GM21390 (cell line): Measurements from ENCODE around the gene ADARB2.

Source experiments
- ATAC-seq: cut with Tn5 transposase; IDR thresholded peaks from one replicate; pipeline ENCODE4 v1.9.1; 2021; ENCODE audit not compliant: unreplicated experiment

Gene ADARB2

GRCh38 chr10:1301143-1301542, 436.2 kb downstream of the ADARB2 start:
- no peak for ATAC-seq

- no peak for ATAC-seq
Observed at GRCh38 chr10:1300218-1300617, 437.1 kb downstream of the ADARB2 start.

- ATAC-seq, result no peak
Observed at GRCh38 chr10:1299041-1299726, 438.1 kb downstream of the ADARB2 start.

- ATAC-seq, result no peak
Observed at GRCh38 chr10:1297566-1298301, 439.6 kb downstream of the ADARB2 start.

GRCh38 chr10:1295756-1296480, 441.4 kb downstream of the ADARB2 start:
- no peak for ATAC-seq

- ATAC-seq, result no peak
Observed at GRCh38 chr10:1294748-1295147, 442.6 kb downstream of the ADARB2 start.

- no peak for ATAC-seq
Observed at GRCh38 chr10:1293636-1294435, 443.5 kb downstream of the ADARB2 start.

GRCh38 chr10:1293157-1293556, 444.2 kb downstream of the ADARB2 start:
- no peak for ATAC-seq

- ATAC-seq, result no peak
Observed at GRCh38 chr10:1292611-1293031, 444.7 kb downstream of the ADARB2 start.

GRCh38 chr10:1291178-1292090, 445.9 kb downstream of the ADARB2 start:
- no peak for ATAC-seq

GRCh38 chr10:1290071-1290471, 447.3 kb downstream of the ADARB2 start:
- no peak for ATAC-seq

GRCh38 chr10:1289591-1289990, 447.7 kb downstream of the ADARB2 start:
- no peak for ATAC-seq

- ATAC-seq, result no peak
Observed at GRCh38 chr10:1287971-1288401, 449.3 kb downstream of the ADARB2 start.

- no peak for ATAC-seq
Observed at GRCh38 chr10:1287487-1287886, 449.8 kb downstream of the ADARB2 start.

GRCh38 chr10:1284076-1284475, 453.2 kb downstream of the ADARB2 start:
- no peak for ATAC-seq

- ATAC-seq, result no peak
Observed at GRCh38 chr10:1281405-1281782, 455.9 kb downstream of the ADARB2 start.

- ATAC-seq, result no peak
Observed at GRCh38 chr10:1280466-1281404, 456.6 kb downstream of the ADARB2 start.

GRCh38 chr10:1278306-1278705, 459.0 kb downstream of the ADARB2 start:
- no peak for ATAC-seq
